Activated CD4-positive, alpha-beta T cell treated with anti-CD3 and anti-CD28 coated beads, Interleukin-2, amount 50 U/mL, for 4 hours (primary cell): ENCODE results near the gene ADPGK.
A peak's percentile ranks its signal among the peaks of the same experiment; 100 is the strongest.
"Not testable (repeated sequence)": the region's sequence is repeated elsewhere in the genome, so short reads cannot be mapped to it uniquely, and the experiment has no call there.

Source experiments
- DNase-seq, 2 experiments: peaks; one replicate each; pipeline ENCODE4 v3.0.0-alpha.2; 2020

ADPGK gene

DNA sequence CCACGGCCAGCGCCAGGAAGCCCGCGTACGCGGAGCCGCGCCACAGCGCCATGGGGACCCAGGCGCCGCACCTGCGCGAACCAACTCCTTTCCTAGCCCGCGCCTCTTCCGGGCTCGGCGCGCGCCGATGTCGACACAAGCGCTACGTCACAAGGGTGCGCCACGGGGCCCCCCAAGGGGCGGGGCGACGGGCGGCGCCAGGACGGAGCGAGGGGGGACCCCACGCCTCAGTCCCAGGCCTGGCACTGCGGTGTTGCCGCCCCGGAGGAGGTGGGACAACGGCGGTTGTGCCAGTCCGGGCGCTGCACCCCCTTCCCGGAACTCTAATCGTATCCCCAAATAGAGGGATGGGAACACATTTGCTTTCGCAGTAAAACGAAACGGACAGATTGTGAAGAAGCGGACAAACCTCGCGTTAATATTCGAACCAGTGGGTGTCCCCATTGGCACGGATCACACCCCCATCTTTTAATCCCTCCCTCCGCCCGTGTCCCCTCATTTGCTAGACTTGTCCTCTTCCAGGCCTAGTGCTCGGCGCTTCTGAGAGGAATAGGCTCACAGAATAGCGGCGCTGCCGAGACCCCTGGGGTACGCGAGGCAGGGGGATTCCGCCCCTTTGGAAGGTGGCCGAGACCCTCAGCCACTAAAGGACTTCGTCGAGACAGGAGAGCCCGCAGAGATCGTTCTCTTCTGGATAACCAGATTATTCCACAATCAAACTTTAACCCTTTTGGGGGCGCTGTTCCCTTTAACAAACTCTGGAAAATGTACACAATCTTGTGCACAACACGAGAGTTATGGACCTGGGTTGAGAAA is at the start of gene ADPGK:
Gene ADPGK, minus strand, starts transcription at position 119 of the 816 bp plus-strand sequence. Its CDS starts 67 bp downstream, at position 52.
- peak; percentile 88 for DNase-seq

DNA sequence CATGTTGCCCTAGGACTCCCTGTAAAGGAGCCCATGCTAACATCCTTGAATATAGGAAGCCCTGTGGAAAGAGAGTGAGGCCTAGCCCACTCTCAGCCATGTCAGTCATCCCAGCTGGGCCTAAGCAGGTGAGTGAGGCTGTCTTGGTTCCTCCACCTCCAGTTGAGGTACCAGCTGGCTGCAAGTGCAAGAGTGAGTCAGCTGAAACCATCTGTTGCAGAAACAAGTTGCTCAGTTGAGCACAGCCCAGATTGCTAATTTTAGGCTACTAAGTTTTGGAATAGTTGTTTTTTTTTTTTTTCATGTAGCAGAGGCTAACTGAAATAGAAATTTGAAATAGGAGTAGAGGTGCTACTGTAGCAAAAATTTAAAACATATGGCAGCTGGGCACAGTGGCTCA is 43.7 kb upstream of the ADPGK start:
- DNase-seq = no peak

DNA sequence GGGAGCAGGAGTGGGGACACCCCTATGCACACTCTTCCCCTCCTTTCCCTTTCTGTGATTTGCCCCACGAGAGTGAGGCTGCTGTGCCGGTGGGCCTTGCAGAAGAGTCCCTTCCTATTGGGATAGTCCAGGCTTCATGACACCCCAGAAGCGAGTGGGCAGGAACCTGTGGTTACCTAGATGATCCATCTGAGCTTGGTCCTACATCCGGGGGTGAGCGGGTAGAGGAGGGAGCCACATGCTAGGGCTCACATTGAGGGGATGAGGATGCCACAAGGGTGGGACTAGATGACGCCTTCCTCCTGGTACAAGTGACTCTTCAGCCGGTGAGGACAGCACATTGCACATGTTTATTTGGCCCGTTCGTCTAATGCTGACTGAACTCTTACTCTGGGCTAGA is 43.1 kb upstream of the ADPGK start:
- DNase-seq = no peak

DNA sequence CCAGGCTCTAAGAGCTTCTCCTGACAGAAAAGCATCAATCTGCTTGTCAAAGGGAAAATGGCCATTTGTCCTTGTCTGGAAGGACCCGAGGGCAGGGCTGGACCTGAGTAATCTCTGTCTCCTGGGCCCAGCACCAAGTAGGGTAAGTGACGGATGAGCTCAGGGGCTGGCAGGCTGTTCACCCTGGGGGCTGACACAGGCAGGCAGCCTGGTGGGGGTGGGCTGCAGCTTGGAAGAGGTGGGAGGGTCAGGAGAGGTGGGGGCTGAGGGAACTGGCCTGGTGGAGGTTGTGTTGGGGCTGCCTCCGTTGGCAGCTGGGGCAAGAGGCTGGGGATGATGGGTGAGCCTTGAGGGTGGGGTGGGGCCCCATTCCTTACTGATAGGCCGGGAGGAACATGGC is 42.3 kb upstream of the ADPGK start:
- no peak for DNase-seq

DNA sequence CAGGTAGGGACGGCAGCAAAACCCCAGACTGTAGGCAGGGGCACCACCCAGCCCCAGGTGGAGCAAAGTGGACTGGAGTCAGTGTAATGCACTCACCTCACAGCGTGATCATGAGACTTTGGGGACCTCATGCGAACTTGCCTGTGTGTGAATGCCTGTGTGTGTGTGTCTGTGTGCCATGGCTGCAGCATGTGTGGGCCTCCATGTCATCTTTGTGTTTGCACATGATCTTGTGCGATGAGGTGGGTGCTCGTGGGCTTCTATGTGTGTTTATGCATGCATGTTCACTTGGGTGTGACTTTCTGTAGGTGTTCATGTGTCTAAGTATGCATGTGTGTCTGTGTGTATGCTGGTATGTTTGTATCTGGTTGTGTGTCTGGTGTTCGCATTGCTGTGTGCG is 41.2 kb upstream of the ADPGK start:
- DNase-seq = no peak

DNA sequence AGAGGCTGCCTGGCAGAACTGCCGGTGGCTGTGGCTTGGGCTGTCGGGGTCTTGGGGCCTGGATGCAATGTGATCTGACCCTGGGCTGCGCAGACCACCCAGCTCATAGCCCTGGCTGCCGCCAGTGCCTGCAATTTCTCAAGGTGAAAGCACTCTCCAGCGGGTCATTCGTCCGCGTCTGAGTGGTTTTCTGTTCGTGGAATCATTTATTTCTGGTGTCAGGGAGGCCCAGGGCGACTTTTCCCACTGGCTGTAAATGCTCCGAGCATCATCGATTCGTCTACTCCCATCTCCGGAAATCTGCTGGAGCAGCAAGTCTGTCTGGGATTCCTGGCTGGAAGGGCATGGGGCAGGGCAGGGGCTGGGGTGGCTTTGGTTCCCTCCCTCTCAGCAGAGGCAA is 40.6 kb upstream of the ADPGK start:
- no peak for DNase-seq

DNA sequence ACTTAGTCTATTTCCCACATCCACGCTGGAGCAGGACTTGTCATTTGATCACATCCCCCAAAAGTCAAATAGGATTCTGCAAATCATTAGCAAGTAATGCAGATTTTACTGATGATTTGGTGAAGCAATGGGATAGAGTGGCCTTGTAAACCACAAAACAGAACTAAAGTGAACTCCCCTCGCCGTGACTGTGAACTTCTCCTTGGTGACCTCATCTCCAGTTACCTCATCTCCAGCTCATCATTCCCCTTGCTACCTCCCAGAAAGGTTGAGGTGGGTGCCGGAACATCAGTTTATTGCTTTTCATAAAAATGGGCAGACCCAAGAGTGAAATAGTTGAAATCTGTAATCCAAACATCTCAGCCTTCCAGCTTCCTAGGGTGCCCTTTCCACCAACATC is 36.7 kb upstream of the ADPGK start:
- DNase-seq = no peak

DNA sequence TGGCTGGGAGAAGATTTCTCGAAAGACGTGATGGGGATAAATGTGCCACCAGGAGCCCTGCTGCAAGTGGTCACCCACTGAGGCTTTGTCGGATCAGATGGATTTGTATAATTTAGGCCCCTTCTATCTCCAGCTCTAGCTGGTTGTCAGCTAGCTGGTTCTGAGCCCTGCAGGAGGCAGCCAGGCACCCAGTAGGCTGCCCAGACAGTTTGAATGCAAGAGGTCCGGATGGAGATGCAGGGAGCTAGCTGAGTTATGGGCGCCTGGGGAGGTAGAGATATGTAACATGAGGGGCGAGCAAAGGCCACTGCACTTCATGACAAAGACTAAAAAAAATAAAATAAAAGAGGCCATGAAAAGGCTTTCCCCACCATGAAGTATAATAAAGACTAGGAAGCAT is 35.1 kb upstream of the ADPGK start:
- DNase-seq = no peak

DNA sequence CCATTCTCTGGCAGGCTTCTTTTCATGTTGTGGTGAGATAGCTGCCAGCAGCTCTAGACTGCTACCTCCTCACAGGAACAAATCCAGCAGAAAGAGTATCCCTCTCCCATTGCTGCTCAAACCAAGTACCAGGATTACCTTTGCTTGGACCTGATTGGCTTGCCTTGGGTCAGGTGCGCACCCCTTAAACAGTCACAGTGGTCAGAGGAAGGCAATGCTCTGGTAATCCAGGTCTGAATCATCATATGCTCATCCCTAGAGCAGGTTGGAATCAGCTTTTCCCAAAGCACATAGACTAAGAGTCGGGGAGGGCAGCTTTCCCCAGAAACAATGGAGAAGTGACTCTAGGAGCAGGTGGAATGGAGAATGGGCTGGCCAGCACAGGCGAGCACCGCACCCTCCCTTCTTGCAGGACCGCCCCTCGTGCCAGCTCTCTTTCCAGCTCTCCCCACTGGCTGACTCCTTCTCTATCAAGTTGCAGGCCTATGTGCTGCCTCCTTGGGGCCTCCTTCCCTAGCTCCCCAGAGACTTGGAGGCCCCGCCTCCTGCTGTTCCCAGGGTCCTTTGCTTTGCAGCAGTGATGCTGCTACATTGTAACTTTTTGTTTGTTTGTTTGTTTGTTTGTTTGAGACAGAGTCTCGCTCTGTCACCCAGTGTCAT is 29.9 kb upstream of the ADPGK start:
- DNase-seq = no peak

DNA sequence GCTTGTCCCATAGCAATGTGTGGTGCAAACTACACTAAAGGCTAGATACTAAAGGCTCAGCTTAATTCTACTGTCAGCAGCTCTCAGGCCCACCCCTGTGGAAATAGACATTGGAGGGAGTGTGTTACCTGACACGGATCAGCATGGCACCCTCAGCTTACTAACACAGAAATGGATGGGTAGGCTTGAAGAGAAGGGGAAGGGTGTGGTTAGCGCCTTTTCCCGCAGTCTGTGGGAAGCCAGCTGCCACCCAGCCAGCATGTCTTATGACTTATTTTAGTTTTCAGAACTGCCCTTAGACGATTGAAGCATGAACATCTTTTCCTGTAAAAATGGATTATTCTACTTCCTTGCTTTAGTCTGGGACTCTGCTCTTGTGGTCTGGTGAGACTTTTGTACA is 25.8 kb upstream of the ADPGK start:
- no peak for DNase-seq

DNA sequence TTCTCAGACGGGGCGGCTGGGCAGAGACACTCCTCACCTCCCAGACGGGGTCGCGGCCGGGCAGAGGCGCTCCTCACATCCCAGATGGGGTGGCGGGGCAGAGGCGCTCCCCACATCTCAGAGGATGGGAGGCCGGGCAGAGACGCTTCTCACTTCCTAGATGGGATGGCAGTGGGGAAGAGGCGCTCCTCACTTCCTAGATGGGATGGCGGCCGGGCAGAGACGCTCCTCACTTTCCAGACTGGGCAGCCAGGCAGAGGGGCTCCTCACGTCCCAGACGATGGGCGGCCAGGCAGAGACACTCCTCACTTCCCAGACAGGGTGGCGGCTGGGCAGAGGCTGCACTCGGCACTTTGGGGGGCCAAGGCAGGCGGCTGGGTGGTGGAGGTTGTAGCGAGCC is 23.8 kb upstream of the ADPGK start:
- not testable (repeated sequence) for DNase-seq

DNA sequence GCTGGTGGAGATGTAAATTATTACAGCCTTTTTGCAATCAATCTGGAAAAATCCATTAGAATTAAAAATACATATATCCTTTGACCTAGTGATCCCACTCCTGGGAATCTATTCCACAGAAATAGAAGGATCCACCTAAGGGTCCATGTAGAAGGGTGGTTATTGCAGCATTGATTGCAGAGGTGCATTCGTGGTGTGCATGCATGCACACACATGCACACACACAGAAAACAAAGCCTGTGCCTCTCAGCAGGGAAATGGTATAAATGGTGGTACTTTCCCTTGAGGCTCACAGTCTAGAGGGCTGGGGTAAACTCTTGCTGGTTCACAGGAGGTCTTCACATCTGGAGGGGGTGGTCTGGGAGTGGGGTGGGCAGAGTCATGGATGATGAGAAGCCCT is 19.4 kb upstream of the ADPGK start:
- no peak for DNase-seq

DNA sequence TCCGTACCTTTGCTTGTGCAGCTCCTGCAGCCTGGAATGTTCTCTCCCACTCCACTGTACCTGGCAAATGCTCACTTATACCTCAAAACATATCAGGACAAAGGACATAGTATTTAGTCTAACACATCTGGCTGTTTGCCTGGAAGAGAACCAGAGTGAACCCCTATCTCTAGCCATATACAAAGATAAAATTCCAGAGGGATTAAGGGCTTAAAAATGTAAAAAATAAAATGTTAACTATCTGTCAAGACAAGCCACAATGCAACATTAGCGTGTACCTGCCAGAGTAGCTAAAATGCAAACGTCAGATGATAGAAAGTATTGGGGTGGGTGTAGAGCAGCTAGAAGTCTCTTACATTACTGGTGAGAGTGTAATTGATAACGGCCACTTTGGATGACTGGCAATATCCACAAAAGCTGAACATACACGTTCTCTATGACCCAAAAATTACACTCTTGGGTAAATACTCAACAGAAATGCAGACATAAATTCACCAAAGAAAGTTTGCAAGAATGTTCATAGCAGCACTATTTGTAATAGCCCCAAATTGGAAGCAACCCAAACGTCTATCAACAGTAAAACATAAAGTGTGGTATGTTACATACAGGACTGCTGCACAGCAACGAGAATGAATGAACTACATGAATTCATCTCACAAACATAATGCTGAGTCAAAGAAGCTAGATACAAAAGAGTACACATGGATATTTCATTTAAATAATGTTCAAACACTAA is 18.2 kb upstream of the ADPGK start:
- no peak for DNase-seq

DNA sequence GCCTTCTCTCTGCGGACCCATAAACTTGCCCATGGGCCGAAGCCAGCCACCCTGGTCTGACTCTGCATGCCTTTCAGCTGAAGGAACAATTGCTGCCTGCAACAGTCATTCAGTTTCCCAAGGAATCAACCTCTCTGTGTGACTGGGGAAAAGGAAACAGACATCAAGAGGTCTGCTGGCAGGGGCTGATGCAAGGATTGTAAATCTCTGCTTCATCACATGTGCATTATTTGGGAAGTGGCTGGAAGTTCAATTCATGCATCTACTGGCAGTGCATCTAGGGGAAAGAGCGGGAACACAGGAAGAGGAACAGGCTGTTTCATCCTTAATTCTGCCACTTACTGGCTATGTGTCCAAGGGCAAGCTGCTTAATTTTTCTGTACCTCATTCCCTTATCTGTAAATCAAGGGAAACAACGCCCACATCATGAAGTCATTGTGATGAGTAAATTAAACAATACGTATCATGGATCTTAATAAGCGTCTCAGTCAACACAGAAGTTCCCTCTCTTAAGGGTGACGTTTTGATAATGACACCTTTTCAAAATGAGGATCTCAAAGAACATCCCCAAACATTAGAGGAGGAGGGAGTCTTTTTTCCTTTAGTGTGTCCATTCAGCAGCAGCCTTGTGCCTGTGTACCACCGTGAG is 17.4 kb upstream of the ADPGK start:
- no peak for DNase-seq

DNA sequence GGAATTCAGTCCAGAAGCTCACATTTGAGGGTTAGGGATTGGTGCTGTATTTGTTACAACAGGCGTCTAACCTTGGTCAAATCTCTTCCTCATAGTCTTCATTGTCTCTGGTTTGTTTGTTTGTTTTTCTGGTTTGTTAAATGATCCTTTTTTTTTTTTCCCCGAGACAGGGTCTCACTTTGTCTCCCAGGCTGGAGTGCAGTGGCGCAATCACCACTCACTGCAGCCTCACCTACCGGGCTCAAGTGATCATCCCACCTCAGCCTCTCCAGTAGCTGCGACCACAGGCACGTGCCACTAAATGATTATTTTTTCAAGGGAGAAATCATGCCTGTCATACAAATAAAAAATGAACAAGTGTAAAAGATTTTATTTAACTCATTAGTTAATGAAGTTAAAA is 14.3 kb upstream of the ADPGK start:
- DNase-seq = no peak

DNA sequence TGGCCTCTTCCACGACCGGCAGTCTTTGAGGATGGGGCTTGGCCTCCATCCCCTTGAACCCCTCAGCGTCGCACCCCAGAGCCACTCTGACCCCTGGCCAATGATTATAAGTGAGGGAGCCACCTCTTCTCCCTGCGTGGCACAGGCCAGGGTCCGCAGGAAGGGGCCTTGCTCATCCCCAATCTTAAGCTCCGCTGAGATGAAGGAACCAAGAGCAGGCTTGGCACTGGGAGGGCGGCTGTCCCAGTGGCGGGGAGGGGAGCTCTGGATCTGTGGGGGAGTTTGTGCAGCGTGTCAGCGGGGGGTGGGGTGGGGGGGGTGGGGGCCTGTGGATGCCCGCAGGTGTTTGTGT is 13.8 kb upstream of the ADPGK start:
- no peak for DNase-seq

DNA sequence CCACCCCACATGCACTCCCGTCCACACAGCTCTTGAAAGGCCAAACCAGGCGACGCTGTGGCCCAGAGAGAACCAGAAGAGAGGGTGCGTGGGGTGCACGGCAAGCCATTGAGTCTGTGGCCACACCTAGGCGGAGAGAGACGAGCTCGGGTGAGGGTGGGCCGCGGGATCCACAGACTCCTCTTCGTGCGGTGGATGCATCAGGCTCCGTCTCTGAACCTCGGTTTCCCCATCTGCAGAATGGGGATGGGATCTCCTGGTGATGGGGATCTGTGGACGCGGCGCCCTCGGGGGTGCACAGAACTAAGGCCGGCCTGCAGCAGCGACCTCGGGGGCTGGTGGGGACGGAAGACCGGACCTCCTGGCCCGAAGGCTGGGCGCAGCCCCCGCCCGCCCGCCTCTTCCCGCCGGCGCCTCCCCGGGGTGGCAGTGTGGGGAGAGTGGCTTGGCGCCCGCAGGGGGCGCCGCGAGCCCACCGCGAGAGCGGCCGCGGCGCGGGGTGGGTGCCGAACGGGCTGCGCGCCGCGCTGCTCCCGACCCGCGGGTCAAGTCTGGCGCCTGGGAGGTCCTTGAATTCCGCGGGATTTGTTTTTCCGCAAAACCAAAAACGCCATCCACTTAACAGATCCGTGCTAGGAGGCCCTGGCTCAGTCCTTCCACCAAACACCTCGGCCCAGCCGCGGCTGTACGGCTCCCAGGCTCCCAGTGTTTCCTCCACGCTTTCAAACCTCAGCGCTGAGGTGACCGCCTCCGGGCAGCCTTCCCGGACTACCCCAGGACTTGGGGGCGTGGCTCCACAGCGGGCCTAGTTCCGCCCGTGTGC is 13.2 kb upstream of the ADPGK start:
- DNase-seq = peak; percentile 14 to 19

DNA sequence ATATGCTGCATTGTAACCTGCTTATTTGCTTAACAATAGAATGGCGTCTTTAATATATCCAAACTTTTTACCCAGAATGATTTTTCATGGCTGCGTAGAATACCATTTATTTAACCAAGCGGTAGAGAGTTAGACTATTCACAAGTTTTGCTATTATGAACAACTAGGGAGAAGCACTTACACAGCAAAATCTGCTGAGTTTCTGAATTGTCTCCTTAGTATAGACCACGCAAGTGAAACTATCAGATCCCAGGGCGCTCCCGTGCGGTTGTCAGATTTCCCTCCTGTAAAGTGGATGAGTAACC is 12.6 kb upstream of the ADPGK start:
- DNase-seq = no peak

DNA sequence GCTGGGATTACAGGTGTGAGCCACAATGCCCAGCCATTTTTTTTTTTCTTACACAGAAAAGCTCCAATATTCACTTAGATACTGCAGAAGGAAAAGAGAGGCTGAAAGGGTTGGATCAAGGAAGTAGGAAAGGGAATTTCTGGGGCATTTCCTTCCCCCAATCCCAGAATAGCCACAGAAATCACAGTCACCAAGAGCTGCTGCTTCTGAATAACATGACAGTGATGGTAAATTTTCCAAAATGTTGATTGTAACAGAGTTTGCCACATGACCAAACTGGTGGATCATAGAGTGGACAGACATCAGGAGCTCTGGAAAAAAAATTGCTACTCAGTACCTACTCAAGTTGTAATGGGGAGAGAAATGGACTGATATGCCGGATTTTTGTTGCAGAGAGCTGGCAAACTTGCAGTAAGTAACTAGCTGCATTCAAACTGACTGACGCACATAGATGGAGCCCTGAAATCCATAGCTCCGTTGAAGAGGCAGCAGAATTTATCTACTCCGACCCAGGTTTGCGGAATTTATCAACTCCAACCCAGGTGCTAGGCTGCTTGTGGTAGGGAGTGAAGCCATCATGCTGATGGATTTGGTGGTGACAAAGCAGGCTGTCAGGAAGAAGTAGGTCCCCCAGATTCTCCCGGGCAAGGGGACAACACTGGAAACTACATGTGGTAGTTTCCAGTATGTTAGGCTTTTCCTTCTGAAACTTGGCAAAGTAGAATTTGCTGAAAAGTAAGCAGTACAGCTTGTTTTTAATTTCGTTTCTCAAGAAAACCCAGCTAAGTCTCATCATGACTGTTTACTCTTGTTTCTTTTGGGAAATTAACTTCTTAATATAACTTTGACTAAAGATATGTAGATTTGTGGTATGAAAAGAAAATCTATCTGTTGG is 10.5 kb upstream of the ADPGK start:
- no peak for DNase-seq

DNA sequence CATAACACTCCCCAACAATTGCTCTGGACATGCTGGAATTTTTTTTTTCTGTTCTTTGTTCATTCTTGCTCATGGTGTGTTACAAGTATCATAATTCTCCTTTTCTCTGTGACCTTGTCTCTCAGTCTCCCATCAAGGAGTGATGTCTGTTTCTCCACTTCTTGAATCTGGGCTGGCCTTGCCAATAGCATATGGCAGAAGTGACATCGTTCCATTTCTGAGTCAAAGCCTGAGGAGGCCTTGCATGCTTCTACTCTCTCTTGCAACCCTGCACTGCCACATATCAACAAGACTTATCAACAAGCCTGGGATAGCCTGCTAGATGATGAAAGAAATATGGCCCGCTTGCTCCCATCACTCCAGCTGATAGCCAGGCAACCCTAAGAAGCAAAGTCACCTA is 8.9 kb upstream of the ADPGK start:
- no peak for DNase-seq

DNA sequence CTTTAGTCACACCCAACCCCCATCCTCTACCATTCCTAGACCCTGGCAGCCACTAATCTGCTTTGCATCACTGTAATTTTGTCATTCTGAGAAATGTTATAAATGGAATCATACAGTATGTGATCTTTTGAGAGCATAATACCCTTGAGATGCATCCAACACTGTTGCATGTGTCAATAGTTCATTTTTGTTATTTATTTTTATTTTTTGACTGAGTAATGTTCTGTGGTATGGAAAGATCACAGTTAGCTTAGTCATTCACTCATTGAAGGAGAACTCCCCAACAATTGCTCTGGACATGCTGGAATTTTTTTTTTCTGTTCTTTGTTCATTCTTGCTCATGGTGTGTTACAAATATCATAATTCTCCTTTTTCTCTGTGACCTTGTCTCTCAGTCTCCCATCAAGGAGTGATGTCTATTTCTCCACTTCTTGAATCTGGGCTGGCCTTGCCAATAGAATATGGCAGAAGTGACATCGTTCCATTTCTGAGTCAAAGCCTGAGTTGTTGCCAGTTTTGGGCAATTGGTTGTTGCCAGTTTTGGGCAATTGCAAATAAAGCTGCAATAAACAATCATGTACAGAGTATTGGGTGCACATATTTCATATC is 6.8 kb upstream of the ADPGK start:
- no peak for DNase-seq
